GM12865 (cell line): ENCODE results near the gene AQP12B.

Source experiments
- DNase-seq: peaks from one replicate; pipeline ENCODE4 v3.0.0; 2010; ENCODE audit warnings: low read depth
- H3K4me3 ChIP-seq: 2 replicates; pipeline ENCODE4 v1.5.1; 2011; ENCODE audit warnings: mild to moderate bottlenecking, low read depth, low read length, control low read depth
- CTCF ChIP-seq: IDR thresholded peaks from 2 replicates; pipeline ENCODE4 v1.5.1; 2011; ENCODE audit warnings: low read length, control low read depth, low read depth, inconsistent platforms; ENCODE audit not compliant: insufficient read depth; ENCODE audit errors: missing control alignments

AQP12B gene

GRCh38 chr2:240707043-240707756, 24.5 kb upstream of the AQP12B start:
- TF ChIP-seq CTCF, result no peak
- H3K4me3 ChIP-seq, result no peak overlapping the region
- no peak for DNase-seq

GRCh38 chr2:240705204-240705791, 22.6 kb upstream of the AQP12B start:
- H3K4me3 ChIP-seq, result no peak overlapping the region
- no peak for TF ChIP-seq CTCF
- no peak for DNase-seq

- H3K4me3 ChIP-seq, result no peak overlapping the region
- no peak for DNase-seq
Observed at GRCh38 chr2:240704651-240705050, 22.0 kb upstream of the AQP12B start.

GRCh38 chr2:240703417-240704341, 21.0 kb upstream of the AQP12B start:
- H3K4me3 ChIP-seq, result no peak overlapping the region
- TF ChIP-seq CTCF, result no peak
- no peak for DNase-seq

More at GRCh38 chr2:240704651-240705050, 22.0 kb upstream of the AQP12B start:
- no peak for TF ChIP-seq CTCF

DNA sequence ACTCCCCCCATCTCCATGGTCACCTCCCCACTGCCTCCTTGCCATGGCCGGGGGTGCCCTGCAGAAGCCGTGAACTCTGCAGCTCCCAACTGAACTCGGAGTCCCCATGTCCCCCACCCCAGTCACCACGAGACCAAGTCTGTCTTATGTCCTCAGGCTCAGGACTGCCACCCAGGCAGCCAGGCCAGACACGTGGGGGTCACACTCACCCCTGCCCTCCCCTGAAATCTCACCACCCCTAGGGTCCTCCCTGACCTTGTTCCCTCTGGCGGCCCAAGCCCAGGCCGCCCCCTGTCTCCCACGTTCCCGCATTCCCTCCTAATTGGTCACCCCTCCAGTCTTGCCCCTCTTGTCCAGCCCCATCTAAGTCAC, 19.9 kb upstream of the AQP12B start:
- TF ChIP-seq CTCF, result no peak
- DNase-seq, result no peak

GRCh38 chr2:240701736-240702639, 19.3 kb upstream of the AQP12B start:
- no peak for TF ChIP-seq CTCF
- H3K4me3 ChIP-seq, result no peak overlapping the region
- no peak for DNase-seq

More for the DNA sequence above, 19.9 kb upstream of the AQP12B start:
- H3K4me3 ChIP-seq, result no peak overlapping the region
